CD4-positive, alpha-beta T cell treated with Interleukin-2 at 100 ng/mL for 4 hours (primary cell): ENCODE data around the gene PPIL4.
A peak's percentile ranks its signal among the peaks of the same experiment; 100 is the strongest.

Experiments
- DNase-seq: peaks from one replicate; pipeline ENCODE4 v3.0.0-alpha.2; 2020; ENCODE audit warnings: low spot score

The PPIL4 gene

GRCh38 chr6:149529650-149530049 lies 16.2 kb downstream of the PPIL4 start:
- DNase-seq = no peak

DNA sequence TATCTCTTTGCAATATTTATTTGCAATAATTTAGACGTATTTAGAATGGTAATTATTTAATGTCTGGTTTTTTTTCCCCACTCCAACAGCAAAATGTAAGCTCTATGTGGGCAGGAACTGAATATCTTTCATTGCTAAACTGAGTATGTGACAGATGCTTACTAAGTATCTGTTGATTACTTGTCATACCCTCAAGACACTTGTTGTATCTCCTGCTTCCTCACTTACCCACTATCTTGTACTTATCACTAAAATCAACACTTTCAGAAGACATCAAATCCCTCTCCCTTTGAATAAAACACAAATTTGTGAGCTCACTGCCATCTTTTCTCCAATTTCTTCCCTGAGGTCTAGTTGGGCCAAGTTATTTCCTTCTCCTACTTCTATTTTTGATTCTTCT lies 30.3 kb downstream of the PPIL4 start:
- DNase-seq = no peak

- DNase-seq = no peak
These were observed 31.9 kb downstream of the PPIL4 start for GRCh38 chr6:149513915-149514314.

- DNase-seq = no peak
These were observed 34.9 kb downstream of the PPIL4 start for GRCh38 chr6:149510793-149511512.

GRCh38 chr6:149508485-149508884 lies 37.4 kb downstream of the PPIL4 start:
- peak; percentile 74 for DNase-seq

GRCh38 chr6:149503872-149504271 lies 42.0 kb downstream of the PPIL4 start:
- DNase-seq = no peak

GRCh38 chr6:149503276-149503675 lies 42.6 kb downstream of the PPIL4 start:
- no peak for DNase-seq

DNA sequence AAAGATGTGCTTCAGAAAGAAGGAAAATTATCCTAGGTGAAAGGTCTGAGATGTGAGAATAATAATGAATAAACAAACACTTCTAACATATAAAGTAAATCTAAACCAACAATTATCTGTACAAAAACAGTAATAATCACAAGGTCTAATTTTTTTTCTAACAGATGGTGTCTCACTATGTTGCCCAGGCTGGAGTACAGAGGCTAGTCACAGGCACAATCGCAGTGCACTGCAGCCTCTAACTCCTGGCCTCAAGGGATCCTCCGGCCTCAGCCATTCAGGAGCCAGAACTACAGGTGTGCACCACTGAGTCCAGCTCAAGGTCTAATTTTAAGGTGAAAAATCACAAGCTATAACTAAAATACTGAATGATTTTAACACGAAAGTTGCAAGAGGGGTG lies 44.1 kb downstream of the PPIL4 start:
- DNase-seq = no peak

- DNase-seq = no peak
These were observed 44.6 kb downstream of the PPIL4 start for GRCh38 chr6:149501201-149501600.

- DNase-seq = no peak
These were observed 45.7 kb downstream of the PPIL4 start for GRCh38 chr6:149500096-149500495.

DNA sequence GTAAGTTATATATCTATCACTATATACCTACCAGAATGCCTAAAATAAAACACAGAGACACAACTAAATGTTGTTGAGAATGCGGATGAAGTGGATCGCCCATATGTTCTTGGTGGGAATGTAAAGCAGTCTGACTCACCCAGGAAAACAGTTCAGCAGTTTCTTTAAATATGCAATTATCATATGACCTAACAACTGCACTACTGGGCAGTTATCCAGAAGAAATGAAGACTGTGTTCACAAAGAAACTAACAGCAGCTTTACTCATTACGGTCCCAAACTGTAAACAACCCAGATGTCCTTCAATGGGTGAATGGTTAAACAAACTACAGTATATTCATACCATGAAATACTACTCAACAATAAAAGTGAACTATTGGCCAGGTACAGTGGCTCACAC lies 46.8 kb downstream of the PPIL4 start:
- DNase-seq = no peak

- no peak for DNase-seq
These were observed 48.5 kb downstream of the PPIL4 start for GRCh38 chr6:149497365-149497764.

DNA sequence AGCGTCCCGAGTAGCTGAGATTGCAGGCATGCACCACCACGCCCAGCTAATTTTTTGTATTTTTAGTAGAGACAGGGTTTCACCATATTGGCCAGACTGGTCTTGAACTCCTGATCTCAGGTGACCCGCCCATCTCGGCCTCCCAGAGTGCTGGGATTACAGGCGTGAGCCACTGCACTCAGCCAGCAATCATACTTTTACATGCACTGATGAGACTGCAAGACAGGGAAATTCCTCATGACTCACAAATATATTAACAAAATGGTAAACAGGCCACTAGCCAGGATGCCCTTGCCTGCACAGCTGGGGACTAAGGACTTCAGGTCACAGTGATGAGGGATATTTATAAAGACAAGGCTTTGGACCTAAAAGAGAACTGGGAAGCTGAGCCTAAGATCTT lies 49.2 kb downstream of the PPIL4 start:
- DNase-seq = peak; percentile 59

GRCh38 chr6:149495349-149496016 lies 50.4 kb downstream of the PPIL4 start:
- DNase-seq = peak; percentile 52

- DNase-seq = peak; percentile 91
These were observed 51.0 kb downstream of the PPIL4 start for GRCh38 chr6:149494810-149495209.

GRCh38 chr6:149493761-149494320 lies 52.0 kb downstream of the PPIL4 start:
- DNase-seq = no peak

- peak; percentile 56 for DNase-seq
These were observed 53.0 kb downstream of the PPIL4 start for GRCh38 chr6:149492798-149493343.

GRCh38 chr6:149489967-149490366 lies 55.9 kb downstream of the PPIL4 start:
- no peak for DNase-seq

GRCh38 chr6:149488815-149489214 lies 57.0 kb downstream of the PPIL4 start:
- DNase-seq = peak; percentile 54

DNA sequence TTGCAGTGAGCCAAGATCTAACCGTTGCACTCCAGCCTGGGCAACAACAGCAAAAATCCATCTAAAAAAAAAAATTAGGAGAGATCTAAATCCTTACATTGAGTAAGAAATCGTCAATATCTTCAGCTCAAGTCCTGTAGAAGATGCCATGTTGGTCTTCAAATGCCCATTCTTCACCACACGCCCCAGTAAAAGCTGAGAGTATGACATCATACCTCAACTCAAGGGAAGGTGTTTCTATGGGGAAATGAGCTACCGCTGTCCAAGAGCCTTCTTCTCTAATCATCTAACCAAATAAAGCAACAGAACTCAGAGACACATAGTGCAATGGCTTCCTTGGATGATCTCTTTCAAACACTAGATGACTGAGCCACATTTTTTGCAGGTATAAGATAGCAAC lies 58.5 kb downstream of the PPIL4 start:
- no peak for DNase-seq

GRCh38 chr6:149484733-149485700 lies 60.8 kb downstream of the PPIL4 start, which contains the start of gene ZC3H12D:
Gene ZC3H12D (minus strand): TSS chr6:149485014. CDS start chr6:149474543, 10,471 bp downstream.
- peak; percentile 90 for DNase-seq
